OCI-M2 (cell line): Measurements from ENCODE around the gene PRKAR2B.
A peak's percentile ranks its signal among the peaks of the same experiment; 100 is the strongest.
"Not testable (repeated sequence)": the region's sequence is repeated elsewhere in the genome, so short reads cannot be mapped to it uniquely, and the experiment has no call there.

Experiments used
- DNase-seq: peaks from one replicate; lab custom pipeline; 2025; ENCODE audit not compliant: unreplicated experiment; lab: John Stamatoyannopoulos, UW

PRKAR2B gene

GRCh38 chr7:107151538-107151937 is 107.0 kb downstream of the PRKAR2B start:
- DNase-seq: no peak

- DNase-seq: no peak
Measured at GRCh38 chr7:107152011-107152410, 107.5 kb downstream of the PRKAR2B start.

- no peak for DNase-seq
Measured at GRCh38 chr7:107154826-107155225, 110.3 kb downstream of the PRKAR2B start.

GRCh38 chr7:107155726-107156125 is 111.2 kb downstream of the PRKAR2B start:
- not testable (repeated sequence) for DNase-seq

GRCh38 chr7:107157091-107157490 is 112.6 kb downstream of the PRKAR2B start:
- no peak for DNase-seq

GRCh38 chr7:107158028-107158427 is 113.5 kb downstream of the PRKAR2B start:
- DNase-seq: no peak

- no peak for DNase-seq
Measured at GRCh38 chr7:107160389-107160788, 115.9 kb downstream of the PRKAR2B start.

GRCh38 chr7:107161415-107161814 is 116.9 kb downstream of the PRKAR2B start:
- no peak for DNase-seq

- no peak for DNase-seq
Measured at GRCh38 chr7:107162475-107162874, 118.0 kb downstream of the PRKAR2B start.

- DNase-seq: no peak
Measured at GRCh38 chr7:107164092-107164491, 119.6 kb downstream of the PRKAR2B start.

GRCh38 chr7:107165341-107165740 is 120.8 kb downstream of the PRKAR2B start:
- no peak for DNase-seq

- DNase-seq: no peak
Measured at GRCh38 chr7:107166736-107167426, 122.4 kb downstream of the PRKAR2B start.

GRCh38 chr7:107167483-107168232 is 123.2 kb downstream of the PRKAR2B start:
- DNase-seq: no peak

- peak; percentile 99 for DNase-seq
Measured at GRCh38 chr7:107168233-107169119, 124.0 kb downstream of the PRKAR2B start, which contains the start of gene HBP1. Gene HBP1, plus strand, starts transcription at chr7:107169003. Its CDS starts 10,891 bp downstream, at chr7:107179894.

- DNase-seq: peak; percentile 27
Measured at GRCh38 chr7:107169120-107170050, 124.9 kb downstream of the PRKAR2B start.

GRCh38 chr7:107170051-107170915 is 125.8 kb downstream of the PRKAR2B start:
- no peak for DNase-seq

GRCh38 chr7:107171496-107171895 is 127.0 kb downstream of the PRKAR2B start:
- no peak for DNase-seq

GRCh38 chr7:107172276-107173032 is 127.9 kb downstream of the PRKAR2B start:
- no peak for DNase-seq

GRCh38 chr7:107173191-107173590 is 128.7 kb downstream of the PRKAR2B start:
- no peak for DNase-seq
